Ascending aorta (tissue), 2 donors: Measurements from ENCODE around the gene MYH14. TPM values are rescaled to one million over a fixed set of nuclear protein-coding genes. Genes with fewer than 3 reads are reported as not detected.

Experiments used
- DNase-seq, 2 donors: peaks; one replicate each; pipeline ENCODE4 v3.0.0-alpha.2; 2019; ENCODE audit warnings: low spot score in 2 of 2
- H3K27ac ChIP-seq, 2 donors: fragments of 200-600 bp; sonication (generic); one replicate each; pipeline ENCODE4 v1.5.1; 2016 to 2017; ENCODE audit warnings: mild to moderate bottlenecking in 1 of 2
- H3K27me3 ChIP-seq: fragments of 200-600 bp; sonication (generic); one replicate; pipeline ENCODE4 v1.5.1; 2017
- H3K36me3 ChIP-seq, 2 donors: fragments of 200-600 bp; sonication (generic); one replicate each; pipeline ENCODE4 v1.5.1; 2016
- H3K4me1 ChIP-seq, 2 donors: fragments of 200-600 bp; sonication (generic); one replicate each; pipeline ENCODE4 v1.5.1; 2016 to 2017; ENCODE audit warnings: mild to moderate bottlenecking in 1 of 2
- H3K4me3 ChIP-seq, 2 donors: fragments of 200-600 bp; sonication (generic); one replicate each; pipeline ENCODE4 v1.5.1; 2016 to 2017; ENCODE audit warnings: mild to moderate bottlenecking in 1 of 2
- H3K9me3 ChIP-seq, 2 donors: fragments of 200-600 bp; sonication (generic); one replicate each; pipeline ENCODE4 v1.5.1; 2016
- intact Hi-C: fragments of 100-400 bp; cut with DNase I; formaldehyde crosslinking; loops from one replicate; pipeline ENCODE4 v1.15.1; 2023
- total RNA-seq: library from RNA; depleted of rRNA; stranded (reverse); fragments of >200 nt; gene quantifications from one replicate; pipeline ENCODE4 v1.1.0, GENCODE V29; 2016
- TF ChIP-seq, protein P1 (sequence below), 3 experiments: fragments of 200-600 bp in 2 of 3; fragments of 450-650 bp in 1 of 3; sonication (generic) in 2 of 3; IDR thresholded peaks; one replicate each; pipeline ENCODE4 v1.5.1; 2016 to 2019; ENCODE audit warnings: antibody characterized with exemption in 3 of 3, mild to moderate bottlenecking in 1 of 3, moderate library complexity in 1 of 3

The MYH14 gene
- total RNA-seq, 1 donor from 2014 or later: 8.6 TPM

GRCh38 chr19:50281491-50281890, 78.1 kb downstream of the MYH14 start:
- Histone ChIP-seq H3K4me3 (no peak overlapping the region), H3K36me3 (peaks cover 6 to 15% of the 10 kb centered on the region in 2 donors), H3K9me3 (peaks cover 4 to 13% of the 10 kb centered on the region in 2 donors), H3K27ac (no peak overlapping the region), H3K4me1 (no peaks in the 10 kb centered on the region), H3K27me3 (no peaks in the 10 kb centered on the region)
- intact Hi-C loops: no loop called here
- TF ChIP-seq, protein P1, sequence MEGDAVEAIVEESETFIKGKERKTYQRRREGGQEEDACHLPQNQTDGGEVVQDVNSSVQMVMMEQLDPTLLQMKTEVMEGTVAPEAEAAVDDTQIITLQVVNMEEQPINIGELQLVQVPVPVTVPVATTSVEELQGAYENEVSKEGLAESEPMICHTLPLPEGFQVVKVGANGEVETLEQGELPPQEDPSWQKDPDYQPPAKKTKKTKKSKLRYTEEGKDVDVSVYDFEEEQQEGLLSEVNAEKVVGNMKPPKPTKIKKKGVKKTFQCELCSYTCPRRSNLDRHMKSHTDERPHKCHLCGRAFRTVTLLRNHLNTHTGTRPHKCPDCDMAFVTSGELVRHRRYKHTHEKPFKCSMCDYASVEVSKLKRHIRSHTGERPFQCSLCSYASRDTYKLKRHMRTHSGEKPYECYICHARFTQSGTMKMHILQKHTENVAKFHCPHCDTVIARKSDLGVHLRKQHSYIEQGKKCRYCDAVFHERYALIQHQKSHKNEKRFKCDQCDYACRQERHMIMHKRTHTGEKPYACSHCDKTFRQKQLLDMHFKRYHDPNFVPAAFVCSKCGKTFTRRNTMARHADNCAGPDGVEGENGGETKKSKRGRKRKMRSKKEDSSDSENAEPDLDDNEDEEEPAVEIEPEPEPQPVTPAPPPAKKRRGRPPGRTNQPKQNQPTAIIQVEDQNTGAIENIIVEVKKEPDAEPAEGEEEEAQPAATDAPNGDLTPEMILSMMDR (IDR thresholded peaks at IDR 0.05): no peak
- DNase-seq: no peak

GRCh38 chr19:50285833-50286232, 82.4 kb downstream of the MYH14 start:
- H3K4me3 ChIP-seq: no peak overlapping the region
- no peak for DNase-seq
- peaks cover 4 to 17% of the 10 kb centered on the region in 2 donors for H3K9me3 ChIP-seq
- intact Hi-C loops: no loop called here
- peaks cover 12 to 35% of the 10 kb centered on the region in 2 donors for H3K36me3 ChIP-seq
- H3K27ac ChIP-seq: no peak overlapping the region
- H3K27me3 ChIP-seq: no peaks in the 10 kb centered on the region
- TF ChIP-seq, protein P1 (IDR thresholded peaks at IDR 0.05): no peak
- H3K4me1 ChIP-seq: no peaks in the 10 kb centered on the region

DNA sequence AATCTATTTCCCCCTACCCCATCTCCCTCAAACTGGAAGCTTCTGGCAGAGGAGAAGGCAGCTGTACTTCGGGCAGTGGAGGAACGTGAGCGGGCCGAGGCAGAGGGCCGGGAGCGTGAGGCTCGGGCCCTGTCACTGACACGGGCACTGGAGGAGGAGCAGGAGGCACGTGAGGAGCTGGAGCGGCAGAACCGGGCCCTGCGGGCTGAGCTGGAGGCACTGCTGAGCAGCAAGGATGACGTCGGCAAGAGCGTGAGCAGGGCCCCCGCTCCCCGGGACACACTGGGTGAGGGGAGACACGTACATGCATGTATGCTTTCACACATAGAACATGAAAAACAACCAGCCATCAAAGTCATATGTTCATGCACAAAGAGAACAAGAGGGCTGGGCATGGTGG, 83.0 kb downstream of the MYH14 start:
- no peak for DNase-seq

GRCh38 chr19:50287331-50287730, 83.9 kb downstream of the MYH14 start:
- Histone ChIP-seq H3K36me3 (peaks cover 12 to 28% of the 10 kb centered on the region in 2 donors), H3K4me3 (no peak overlapping the region), H3K4me1 (no peaks in the 10 kb centered on the region), H3K9me3 (peaks cover 4 to 17% of the 10 kb centered on the region in 2 donors), H3K27ac (no peak overlapping the region), H3K27me3 (no peaks in the 10 kb centered on the region)
- TF ChIP-seq, protein P1 (IDR thresholded peaks at IDR 0.05): no peak
- intact Hi-C loops: no loop called here
- DNase-seq: no peak

More for the DNA sequence above, 83.0 kb downstream of the MYH14 start:
- peaks cover 4 to 17% of the 10 kb centered on the region in 2 donors for H3K9me3 ChIP-seq
- H3K4me3 ChIP-seq: no peak overlapping the region
- no peaks in the 10 kb centered on the region for H3K4me1 ChIP-seq
- no peaks in the 10 kb centered on the region for H3K27me3 ChIP-seq
- TF ChIP-seq, protein P1 (IDR thresholded peaks at IDR 0.05): no peak
- intact Hi-C loops: no loop called here
- H3K36me3 ChIP-seq: peaks cover 12 to 31% of the 10 kb centered on the region in 2 donors
- H3K27ac ChIP-seq: no peak overlapping the region

GRCh38 chr19:50288954-50289353, 85.5 kb downstream of the MYH14 start:
- Histone ChIP-seq H3K4me3 (no peak overlapping the region), H3K36me3 (peaks cover 17 to 35% of the 10 kb centered on the region in 2 donors)
- no peak for DNase-seq

More at GRCh38 chr19:50288954-50289353, 85.5 kb downstream of the MYH14 start:
- intact Hi-C loops: no loop called here
- Histone ChIP-seq H3K9me3 (peaks cover 4 to 17% of the 10 kb centered on the region in 2 donors), H3K27me3 (no peaks in the 10 kb centered on the region), H3K4me1 (no peaks in the 10 kb centered on the region), H3K27ac (no peak overlapping the region)
- TF ChIP-seq, protein P1 (IDR thresholded peaks at IDR 0.05): no peak
